ENCODE measurements around the gene NTM. TPM values are rescaled to one million over a fixed set of nuclear protein-coding genes. Genes with fewer than 3 reads are reported as not detected.

The NTM gene
- total RNA-seq, 2 experiments from 2014 or later = not detected

DNA sequence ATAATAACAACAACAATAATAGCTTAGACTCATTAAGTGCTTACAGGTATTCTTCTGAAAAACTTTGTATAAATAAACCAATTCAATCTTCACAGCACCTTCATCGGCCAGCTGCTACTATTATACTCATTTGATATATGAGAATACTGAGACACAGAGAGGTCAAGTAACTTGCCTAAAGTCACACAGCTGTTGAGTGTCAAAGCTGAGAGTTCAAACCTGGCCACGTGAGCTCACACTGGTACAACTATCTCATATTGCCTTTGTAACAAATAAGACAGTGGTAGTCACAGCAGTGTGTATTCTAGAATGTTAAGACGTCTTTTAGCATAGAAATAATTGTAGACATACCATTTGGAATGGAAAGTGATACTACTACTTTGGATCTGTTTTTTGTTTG is 268.5 kb downstream of the NTM start:
- POLR2A ChIA-PET = no interaction called here
- Mint-ChIP-seq H3K4me3 (no peak overlapping the region), H3K27ac (no peak overlapping the region)

DNA sequence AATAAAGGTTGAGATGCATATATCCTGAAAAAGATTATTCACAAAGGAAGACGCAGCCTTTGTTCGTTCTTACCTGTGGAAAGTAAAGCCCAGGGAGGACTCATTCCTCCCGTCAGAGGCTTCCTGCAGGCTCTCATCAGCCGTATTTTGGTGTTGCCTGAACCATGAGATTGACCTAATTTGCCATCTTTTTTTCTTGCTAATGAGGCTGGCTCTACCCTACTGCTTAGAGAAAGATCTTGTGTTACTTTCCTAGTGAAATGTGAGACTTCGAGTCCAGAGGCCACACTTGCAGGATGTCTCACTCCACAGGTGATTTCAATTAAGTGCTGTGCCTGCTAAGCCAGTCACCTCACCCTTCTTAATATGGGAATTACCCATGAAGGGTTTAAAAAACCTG is 269.9 kb downstream of the NTM start:
- no peaks in the 10 kb centered on the region for H3K36me3 Mint-ChIP-seq
- no peaks in the 10 kb centered on the region for H3K27me3 Mint-ChIP-seq
- no peak for ATAC-seq (ENCODE audit: low read depth)
- H3K4me3 Mint-ChIP-seq = no peak overlapping the region
- no peaks in the 10 kb centered on the region for H3K4me1 Mint-ChIP-seq
- POLR2A ChIA-PET = no interaction called here
- H3K27ac Mint-ChIP-seq = no peak overlapping the region
- no peak for DNase-seq
- H3K9me3 Mint-ChIP-seq = no peaks in the 10 kb centered on the region

More for the DNA sequence above, 268.5 kb downstream of the NTM start:
- DNase-seq (no peak), ATAC-seq (ENCODE audit: low read depth) (no peak)
- H3K27me3 Mint-ChIP-seq = no peaks in the 10 kb centered on the region
- H3K4me1 Mint-ChIP-seq = no peaks in the 10 kb centered on the region
- H3K9me3 Mint-ChIP-seq = no peaks in the 10 kb centered on the region
- no peaks in the 10 kb centered on the region for H3K36me3 Mint-ChIP-seq

DNA sequence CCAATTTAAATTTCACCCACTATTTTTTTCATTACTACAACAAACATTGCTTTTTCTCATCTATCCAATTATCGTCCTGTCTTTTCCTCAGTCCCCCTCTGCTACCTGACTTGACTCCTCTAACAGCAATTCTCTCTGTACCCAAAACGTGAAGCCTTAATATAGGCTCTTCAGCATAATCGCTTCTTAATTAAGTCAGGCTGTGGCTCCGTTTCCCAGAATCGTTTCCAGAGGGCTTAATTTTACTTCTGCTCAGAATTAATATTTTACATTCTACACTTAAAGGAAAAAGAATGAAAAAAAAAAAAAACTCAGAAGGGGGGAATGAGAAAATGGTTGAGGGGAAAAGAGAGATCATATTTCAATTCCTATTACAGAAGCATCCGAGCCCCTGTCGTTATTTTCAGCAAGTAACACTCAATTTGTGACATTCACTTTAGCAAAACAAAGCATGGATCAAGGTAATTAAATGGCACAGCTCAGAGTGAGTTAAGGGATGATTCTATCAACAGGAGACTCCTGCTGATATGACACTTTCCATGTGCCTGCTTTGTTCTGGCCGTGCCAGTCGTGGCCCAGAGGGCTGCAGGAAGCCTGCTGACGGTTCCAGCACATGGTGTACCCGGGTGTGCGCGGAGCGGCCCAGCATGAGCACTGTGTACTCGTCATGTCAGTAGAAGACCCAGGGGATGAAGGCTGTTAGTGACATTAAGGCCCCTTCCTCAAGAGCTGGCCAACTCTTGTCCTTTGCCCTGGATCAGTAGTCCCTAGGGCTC is 272.5 kb downstream of the NTM start:
- H3K27ac Mint-ChIP-seq = no peak overlapping the region
- POLR2A ChIA-PET = no interaction called here
- no peak overlapping the region for H3K4me3 Mint-ChIP-seq
- no peaks in the 10 kb centered on the region for H3K36me3 Mint-ChIP-seq
- DNase-seq (no peak), ATAC-seq (ENCODE audit: low read depth) (no peak)
- H3K27me3 Mint-ChIP-seq = no peaks in the 10 kb centered on the region
- H3K9me3 Mint-ChIP-seq = no peaks in the 10 kb centered on the region
- H3K4me1 Mint-ChIP-seq = no peaks in the 10 kb centered on the region

DNA sequence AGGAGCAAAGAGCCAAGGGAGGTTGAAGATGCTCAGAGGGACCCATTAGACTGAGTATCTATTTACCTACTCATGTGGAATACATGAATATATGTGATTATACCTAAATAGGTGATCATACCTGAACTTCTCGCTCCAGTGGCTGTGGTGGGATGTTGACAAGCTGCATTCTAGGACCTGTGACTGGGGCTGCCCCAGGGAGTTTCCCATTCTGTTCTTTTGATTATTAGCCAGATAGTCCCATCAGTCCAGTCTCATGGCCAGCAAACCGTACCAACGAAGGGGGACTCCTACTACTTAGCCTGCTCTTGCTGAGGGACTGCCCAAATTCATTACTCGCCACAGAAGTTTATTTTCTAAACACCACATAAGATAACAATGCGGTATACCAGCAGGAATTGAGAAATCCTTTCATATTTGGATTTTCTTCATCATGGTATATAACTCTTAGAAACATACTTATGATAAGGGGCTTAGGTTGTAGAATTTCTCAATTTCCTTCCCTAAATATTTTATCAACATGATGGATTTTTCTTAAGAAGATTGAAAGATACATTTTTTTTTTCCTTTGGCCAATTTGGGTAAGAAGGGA is 273.9 kb downstream of the NTM start:
- H3K4me1 Mint-ChIP-seq = no peaks in the 10 kb centered on the region
- ATAC-seq (ENCODE audit: low read depth) = no peak
- POLR2A ChIA-PET = no interaction called here
- no peaks in the 10 kb centered on the region for H3K9me3 Mint-ChIP-seq
- H3K27ac Mint-ChIP-seq = no peak overlapping the region
- no peaks in the 10 kb centered on the region for H3K36me3 Mint-ChIP-seq
- no peaks in the 10 kb centered on the region for H3K27me3 Mint-ChIP-seq
- DNase-seq = no peak
- no peak overlapping the region for H3K4me3 Mint-ChIP-seq

DNA sequence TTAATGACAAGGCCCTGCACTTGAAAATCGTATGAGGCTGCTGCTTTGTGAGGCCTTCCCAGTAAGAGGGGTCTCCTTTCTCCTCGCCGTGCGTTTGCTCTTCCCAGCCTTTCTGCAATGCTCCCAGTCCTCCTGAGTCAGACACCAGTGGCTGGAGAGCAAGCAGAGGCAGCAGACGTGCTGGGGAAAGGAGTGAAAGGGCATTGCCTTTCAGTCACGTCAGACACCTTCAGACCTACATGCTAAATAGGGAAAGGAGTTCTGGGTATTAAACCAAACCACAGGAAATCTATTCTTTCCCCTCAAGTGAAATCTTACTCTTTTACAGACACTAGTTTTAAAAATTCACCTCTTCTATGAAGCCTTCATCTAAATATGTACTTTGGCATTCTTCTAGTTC is 274.8 kb downstream of the NTM start:
- no peak for ATAC-seq (ENCODE audit: low read depth)
- DNase-seq = no peak
- H3K4me3 Mint-ChIP-seq = no peak overlapping the region
- H3K9me3 Mint-ChIP-seq = no peaks in the 10 kb centered on the region
- H3K27me3 Mint-ChIP-seq = no peaks in the 10 kb centered on the region
- POLR2A ChIA-PET = no interaction called here
- no peaks in the 10 kb centered on the region for H3K36me3 Mint-ChIP-seq
- H3K27ac Mint-ChIP-seq = no peak overlapping the region
- H3K4me1 Mint-ChIP-seq = no peaks in the 10 kb centered on the region

GRCh38 chr11:131649856-131650255 is 279.4 kb downstream of the NTM start:
- H3K27me3 Mint-ChIP-seq = no peaks in the 10 kb centered on the region
- DNase-seq (no peak), ATAC-seq (ENCODE audit: low read depth) (no peak)
- H3K27ac Mint-ChIP-seq = no peak overlapping the region
- H3K9me3 Mint-ChIP-seq = no peaks in the 10 kb centered on the region
- no peaks in the 10 kb centered on the region for H3K36me3 Mint-ChIP-seq
- POLR2A ChIA-PET = no interaction called here
- H3K4me3 Mint-ChIP-seq = no peak overlapping the region
- no peaks in the 10 kb centered on the region for H3K4me1 Mint-ChIP-seq

- ATAC-seq (ENCODE audit: low read depth) (no peak), DNase-seq (no peak)
- no peaks in the 10 kb centered on the region for H3K36me3 Mint-ChIP-seq
- H3K9me3 Mint-ChIP-seq = no peaks in the 10 kb centered on the region
- no peaks in the 10 kb centered on the region for H3K4me1 Mint-ChIP-seq
- POLR2A ChIA-PET = no interaction called here
- H3K27ac Mint-ChIP-seq = no peak overlapping the region
- H3K27me3 Mint-ChIP-seq = no peaks in the 10 kb centered on the region
- no peak overlapping the region for H3K4me3 Mint-ChIP-seq
Measured at GRCh38 chr11:131652231-131652630, 281.8 kb downstream of the NTM start.

DNA sequence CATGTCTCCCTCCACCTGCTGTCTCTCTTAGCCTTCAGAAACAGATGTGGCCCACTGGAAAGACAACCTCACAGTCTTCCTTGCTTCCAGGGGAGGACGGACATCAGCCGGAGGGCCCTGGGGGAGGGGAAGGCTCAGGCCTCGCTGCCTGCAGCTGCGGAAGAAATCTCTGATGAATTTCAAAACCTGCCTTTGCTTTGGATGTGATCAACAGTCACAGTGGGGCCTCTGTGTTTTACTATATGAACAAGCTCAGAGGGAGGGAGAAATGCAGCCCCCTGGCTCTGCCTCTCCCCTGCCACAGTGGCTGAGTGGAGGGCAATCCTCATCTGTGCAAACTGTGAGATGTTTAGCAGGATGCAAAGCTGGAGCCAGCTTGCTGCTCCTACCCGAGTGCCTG is 282.8 kb downstream of the NTM start:
- no peaks in the 10 kb centered on the region for H3K4me1 Mint-ChIP-seq
- H3K4me3 Mint-ChIP-seq = no peak overlapping the region
- no peak overlapping the region for H3K27ac Mint-ChIP-seq
- POLR2A ChIA-PET = no interaction called here
- H3K36me3 Mint-ChIP-seq = no peaks in the 10 kb centered on the region
- no peaks in the 10 kb centered on the region for H3K9me3 Mint-ChIP-seq
- DNase-seq = no peak
- H3K27me3 Mint-ChIP-seq = no peaks in the 10 kb centered on the region
- no peak for ATAC-seq (ENCODE audit: low read depth)

DNA sequence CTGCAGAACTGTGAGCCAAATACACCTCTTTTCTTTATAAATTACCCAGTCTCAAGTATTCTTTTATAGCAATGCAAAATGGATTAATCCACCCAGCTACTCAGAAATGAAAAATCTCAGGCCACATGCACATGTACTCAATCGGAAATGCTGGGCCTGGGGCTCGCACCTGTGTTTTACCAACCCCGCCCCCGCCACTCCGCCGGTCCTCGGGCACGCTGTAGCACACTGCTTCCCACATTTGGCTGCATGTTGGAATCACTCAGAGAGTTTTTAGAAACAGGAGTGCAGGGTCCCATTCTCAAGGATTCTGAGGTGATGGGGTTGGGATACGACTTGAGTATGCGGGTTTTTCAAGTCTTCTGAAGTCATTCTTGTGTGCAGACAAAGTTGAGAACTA is 284.4 kb downstream of the NTM start:
- H3K4me1 Mint-ChIP-seq = no peaks in the 10 kb centered on the region
- ATAC-seq (ENCODE audit: low read depth) (no peak), DNase-seq (no peak)
- POLR2A ChIA-PET = no interaction called here
- no peak overlapping the region for H3K27ac Mint-ChIP-seq
- H3K27me3 Mint-ChIP-seq = no peaks in the 10 kb centered on the region
- no peak overlapping the region for H3K4me3 Mint-ChIP-seq
- no peaks in the 10 kb centered on the region for H3K9me3 Mint-ChIP-seq
- H3K36me3 Mint-ChIP-seq = no peaks in the 10 kb centered on the region

DNA sequence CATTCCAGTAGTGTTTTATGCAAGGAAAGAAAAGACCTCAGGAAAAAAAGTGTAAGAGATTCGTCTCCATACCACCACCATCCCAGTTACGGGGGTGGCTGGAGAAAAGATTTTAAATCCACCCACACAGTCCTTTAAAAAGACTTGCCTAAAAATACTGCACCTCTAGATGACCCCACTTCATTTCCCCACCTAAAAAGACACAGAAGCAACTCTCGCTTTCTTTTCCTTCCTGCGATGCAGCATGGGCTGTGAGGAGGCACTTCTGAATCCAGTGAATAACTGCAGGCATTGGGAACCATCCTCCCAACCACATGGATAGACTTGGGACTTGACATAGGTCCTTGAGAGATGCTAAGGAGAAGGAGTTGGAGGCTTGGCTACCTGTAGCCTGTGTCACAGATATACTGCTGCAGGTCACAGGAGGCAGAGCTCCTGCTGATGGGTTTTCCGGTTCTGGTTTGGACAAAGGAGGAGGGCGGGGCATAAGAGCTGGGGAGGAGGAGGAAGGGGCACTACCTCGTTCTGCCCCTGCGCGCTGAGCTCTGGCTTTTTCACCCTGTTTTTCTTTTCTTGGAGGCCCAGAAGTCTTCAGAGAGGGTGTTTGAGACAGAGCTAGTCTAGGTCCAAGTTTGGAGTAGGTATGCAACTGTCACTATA is 285.9 kb downstream of the NTM start:
- no peak overlapping the region for H3K27ac Mint-ChIP-seq
- H3K27me3 Mint-ChIP-seq = no peaks in the 10 kb centered on the region
- DNase-seq (no peak), ATAC-seq (ENCODE audit: low read depth) (no peak)
- H3K4me1 Mint-ChIP-seq = no peaks in the 10 kb centered on the region
- H3K36me3 Mint-ChIP-seq = no peaks in the 10 kb centered on the region
- POLR2A ChIA-PET = no interaction called here
- no peak overlapping the region for H3K4me3 Mint-ChIP-seq
- H3K9me3 Mint-ChIP-seq = no peaks in the 10 kb centered on the region

GRCh38 chr11:131656839-131657211 is 286.4 kb downstream of the NTM start:
- H3K36me3 Mint-ChIP-seq = no peaks in the 10 kb centered on the region
- no peak overlapping the region for H3K4me3 Mint-ChIP-seq
- ATAC-seq (ENCODE audit: low read depth) (no peak), DNase-seq (no peak)
- H3K27me3 Mint-ChIP-seq = no peaks in the 10 kb centered on the region
- POLR2A ChIA-PET = no interaction called here
- H3K4me1 Mint-ChIP-seq = no peaks in the 10 kb centered on the region
- no peaks in the 10 kb centered on the region for H3K9me3 Mint-ChIP-seq
- no peak overlapping the region for H3K27ac Mint-ChIP-seq

DNA sequence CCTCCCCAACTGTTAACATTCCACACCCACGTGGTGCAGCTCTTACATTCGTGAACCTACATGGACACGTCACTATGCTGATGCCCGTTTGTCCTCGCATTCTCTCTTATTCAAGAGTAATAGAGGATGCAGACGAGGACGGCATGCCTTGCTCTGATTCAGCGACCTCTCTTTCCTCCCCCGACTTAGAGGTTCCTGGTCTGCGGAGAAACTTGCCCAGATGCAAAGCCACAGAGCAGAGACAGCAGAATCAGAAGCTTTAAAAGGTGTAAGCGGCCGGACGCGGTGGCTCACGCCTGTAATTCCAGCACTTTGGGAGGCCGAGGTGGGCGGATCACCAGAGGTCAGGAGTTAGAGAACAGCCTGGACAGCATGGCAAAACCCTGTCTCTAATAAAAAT is 288.0 kb downstream of the NTM start:
- no peak overlapping the region for H3K27ac Mint-ChIP-seq
- POLR2A ChIA-PET = no interaction called here

DNA sequence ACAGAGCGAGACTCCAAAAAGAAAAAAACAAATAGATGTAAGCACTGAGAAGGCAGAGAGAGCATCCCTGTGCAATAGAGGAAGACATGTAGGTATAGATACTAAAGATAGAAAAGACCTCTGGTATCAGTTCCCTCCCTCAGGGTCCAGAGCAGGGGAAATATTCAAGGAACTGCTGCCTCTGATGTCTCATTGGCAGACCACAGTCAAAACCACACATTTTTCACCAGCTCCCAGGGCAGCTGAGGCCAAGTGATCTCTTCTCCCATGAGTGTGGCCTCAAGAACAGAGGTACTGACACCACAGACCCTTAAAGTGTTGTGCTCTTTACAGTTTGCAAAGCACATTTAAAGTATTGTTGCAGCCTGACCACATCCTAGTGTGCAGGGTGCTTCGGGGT is 288.5 kb downstream of the NTM start:
- Mint-ChIP-seq H3K9me3 (no peaks in the 10 kb centered on the region), H3K4me3 (no peak overlapping the region), H3K4me1 (no peaks in the 10 kb centered on the region), H3K36me3 (no peaks in the 10 kb centered on the region), H3K27ac (no peak overlapping the region), H3K27me3 (no peaks in the 10 kb centered on the region)
- DNase-seq = no peak
- POLR2A ChIA-PET = no interaction called here
- ATAC-seq (ENCODE audit: low read depth) = no peak

More for the DNA sequence above, 288.0 kb downstream of the NTM start:
- H3K4me3 Mint-ChIP-seq = no peak overlapping the region
- H3K36me3 Mint-ChIP-seq = no peaks in the 10 kb centered on the region
- H3K4me1 Mint-ChIP-seq = no peaks in the 10 kb centered on the region
- no peaks in the 10 kb centered on the region for H3K9me3 Mint-ChIP-seq
- DNase-seq = no peak
- no peaks in the 10 kb centered on the region for H3K27me3 Mint-ChIP-seq
- ATAC-seq (ENCODE audit: low read depth) = no peak

GRCh38 chr11:131659931-131660330 is 289.5 kb downstream of the NTM start:
- ATAC-seq (ENCODE audit: low read depth) = no peak
- Mint-ChIP-seq H3K9me3 (no peaks in the 10 kb centered on the region), H3K4me1 (no peaks in the 10 kb centered on the region), H3K27me3 (no peaks in the 10 kb centered on the region), H3K4me3 (no peak overlapping the region), H3K36me3 (no peaks in the 10 kb centered on the region), H3K27ac (no peak overlapping the region)
- DNase-seq = no peak
- POLR2A ChIA-PET = no interaction called here
